NCI-H2196 treated with DMSO at 0.1 percent for 48 hours (cell line): ENCODE data around the gene KCNT2.

Source experiments
- DNase-seq: peaks from one replicate; lab custom pipeline; 2025; ENCODE audit not compliant: unreplicated experiment; lab: John Stamatoyannopoulos, UW

KCNT2 gene

DNA sequence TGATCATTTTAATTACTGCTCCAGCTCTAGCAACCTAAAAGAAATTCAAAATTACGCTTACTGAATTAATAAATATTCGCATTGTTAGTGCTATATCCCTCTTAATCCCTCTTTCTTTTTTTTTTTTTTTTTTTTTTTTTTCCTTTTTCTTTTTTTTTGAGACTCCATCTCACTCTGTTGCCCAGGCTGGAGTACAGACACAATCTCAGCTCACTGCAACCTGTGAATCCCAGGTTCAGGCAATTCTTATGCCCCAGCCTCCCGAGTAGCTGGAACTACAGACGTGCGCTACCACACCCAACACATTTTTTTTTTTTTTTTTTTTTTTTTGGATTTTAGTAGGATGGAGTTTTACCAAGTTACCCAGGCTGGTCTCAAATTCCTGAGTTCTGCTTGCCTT, 157.1 kb downstream of the KCNT2 start:
- no peak for DNase-seq

GRCh38 chr1:196450143-196451095, 157.8 kb downstream of the KCNT2 start:
- DNase-seq: no peak

- DNase-seq: no peak
These were observed 158.8 kb downstream of the KCNT2 start for GRCh38 chr1:196449460-196449859.

DNA sequence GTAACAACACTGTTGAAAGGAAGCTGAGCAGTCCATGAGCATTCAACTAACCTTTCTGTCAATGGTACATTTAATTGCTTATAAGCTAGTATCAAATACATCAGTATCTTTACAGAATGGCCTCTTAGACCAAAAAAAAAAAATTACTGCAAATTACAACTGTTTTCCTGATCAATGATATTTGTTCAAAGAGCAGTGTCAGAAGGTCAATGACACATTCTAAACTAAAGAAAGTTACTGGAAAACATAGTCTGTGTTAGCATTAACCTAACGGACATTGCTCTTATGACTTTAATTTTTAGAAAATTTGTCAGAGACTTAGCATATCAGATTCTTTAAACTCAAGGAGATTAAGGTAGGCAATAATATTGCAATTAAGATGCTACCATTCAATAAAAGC, 162.5 kb downstream of the KCNT2 start:
- no peak for DNase-seq

- no peak for DNase-seq
These were observed 163.6 kb downstream of the KCNT2 start for GRCh38 chr1:196444634-196445033.

- DNase-seq: no peak
These were observed 165.9 kb downstream of the KCNT2 start for GRCh38 chr1:196442366-196442765.

- DNase-seq: no peak
These were observed 167.5 kb downstream of the KCNT2 start for GRCh38 chr1:196440711-196441110.

- DNase-seq: no peak
These were observed 169.9 kb downstream of the KCNT2 start for GRCh38 chr1:196438329-196438728.

GRCh38 chr1:196437671-196438070, 170.6 kb downstream of the KCNT2 start:
- no peak for DNase-seq

- no peak for DNase-seq
These were observed 175.2 kb downstream of the KCNT2 start for GRCh38 chr1:196433000-196433399.

- no peak for DNase-seq
These were observed 180.1 kb downstream of the KCNT2 start for GRCh38 chr1:196427976-196428734.

GRCh38 chr1:196425513-196425912, 182.7 kb downstream of the KCNT2 start:
- no peak for DNase-seq

- DNase-seq: no peak
These were observed 184.6 kb downstream of the KCNT2 start for GRCh38 chr1:196423612-196424011.

DNA sequence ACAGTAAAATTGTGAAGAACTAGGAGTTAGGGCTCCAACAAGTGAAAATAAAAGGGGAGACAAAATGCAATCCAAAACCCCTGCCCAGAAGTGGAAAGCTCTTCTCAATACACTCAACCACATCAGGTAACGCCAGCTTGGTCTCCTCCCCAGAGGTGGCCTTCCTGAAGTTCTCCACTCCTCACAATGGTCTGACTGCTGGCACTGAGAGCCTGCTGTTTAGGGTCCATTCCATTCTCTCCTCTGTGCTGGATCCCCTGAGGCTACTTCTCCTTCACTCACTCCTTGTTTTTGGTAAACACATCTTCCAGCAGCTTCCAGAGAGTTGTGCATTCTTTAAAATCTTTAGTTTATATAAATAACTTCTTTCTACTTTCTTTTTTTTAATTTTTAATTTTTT, 189.5 kb downstream of the KCNT2 start:
- no peak for DNase-seq

- no peak for DNase-seq
These were observed 192.3 kb downstream of the KCNT2 start for GRCh38 chr1:196415978-196416377.

DNA sequence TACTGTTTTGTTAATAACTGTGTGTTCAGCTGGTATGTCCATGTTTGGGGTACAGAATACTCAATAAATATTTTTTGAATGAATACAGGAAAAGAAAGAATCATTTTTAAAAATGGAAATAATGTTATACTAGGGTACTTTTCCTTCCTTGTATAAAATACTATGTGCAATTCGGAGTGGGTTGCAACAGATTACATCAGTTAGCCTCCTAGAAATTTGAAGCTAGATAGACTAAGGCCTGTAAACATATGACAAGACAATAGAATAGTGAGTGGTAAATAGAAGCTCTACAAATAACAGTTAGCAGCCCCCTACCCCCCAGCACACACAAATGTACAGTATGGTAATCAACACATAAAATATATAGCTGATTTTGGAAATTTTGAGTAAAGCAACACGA, 195.9 kb downstream of the KCNT2 start:
- no peak for DNase-seq

- no peak for DNase-seq
These were observed 197.5 kb downstream of the KCNT2 start for GRCh38 chr1:196410768-196411167.

GRCh38 chr1:196409586-196409985, 198.7 kb downstream of the KCNT2 start:
- no peak for DNase-seq

DNA sequence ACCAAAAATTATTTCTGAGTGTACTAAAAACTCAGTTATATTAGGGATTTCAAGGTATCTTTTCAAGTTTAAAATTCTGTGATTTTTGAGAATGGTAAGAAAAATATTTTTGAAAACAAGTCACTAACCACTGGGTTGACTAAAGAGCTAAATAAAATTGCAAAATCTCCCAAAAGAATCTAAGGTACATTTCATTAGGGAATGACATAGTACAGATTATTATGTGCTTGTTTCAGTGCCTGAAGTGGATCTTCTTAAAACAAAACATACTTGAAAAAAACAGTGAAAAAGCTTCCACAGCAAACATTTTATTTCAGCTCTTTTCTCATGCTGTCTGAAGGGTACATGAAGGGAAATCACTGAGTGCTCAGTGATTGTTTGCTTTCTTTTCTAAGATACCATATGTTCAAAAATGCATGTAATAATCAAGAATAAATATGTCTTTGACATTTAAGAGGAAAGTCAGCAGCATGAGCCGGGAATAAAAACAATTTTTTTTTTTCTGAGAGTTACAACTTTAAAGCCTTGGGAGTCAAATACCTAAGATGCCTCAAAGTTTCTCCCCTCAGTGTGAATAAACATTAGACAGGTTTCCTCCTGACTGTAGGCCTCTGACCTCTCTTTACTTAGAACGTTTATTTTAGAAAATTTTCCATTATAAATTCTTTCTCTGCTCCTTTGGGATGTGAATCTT, 200.7 kb downstream of the KCNT2 start:
- DNase-seq: no peak

DNA sequence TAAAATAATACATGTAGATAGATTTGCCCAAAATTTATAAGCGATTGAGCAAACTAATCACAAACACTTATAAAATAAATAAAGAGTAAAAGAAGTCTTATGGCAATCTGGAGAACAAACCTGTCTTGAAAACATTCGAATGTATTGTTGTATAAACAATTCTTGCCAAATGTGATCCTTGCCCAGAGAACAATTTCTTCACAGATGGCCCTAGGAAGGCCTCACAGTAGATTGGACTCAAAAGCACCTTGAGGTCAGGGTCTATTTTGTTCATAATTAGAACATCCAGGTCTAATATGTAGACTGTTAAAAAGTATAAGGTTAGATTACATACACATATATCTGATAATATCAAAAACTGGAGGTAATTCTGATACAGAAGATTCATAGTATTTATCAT, 202.4 kb downstream of the KCNT2 start:
- DNase-seq: no peak
